ENCODE data around the gene SDF4. TPM values are rescaled to one million over a fixed set of nuclear protein-coding genes. Genes with fewer than 3 reads are reported as not detected.

The SDF4 gene
- total and polyA plus RNA-seq, 2 of the 4 experiments (the other 2 are of a cell fraction): 57.0 to 250 TPM

- H2AK9ac ChIP-seq (replicated peaks; ENCODE audit: low read depth, low read length, poor library complexity): no peak overlapping the region
- H3K23ac ChIP-seq (ENCODE audit: low read depth, low read length): no peak overlapping the region
- ChIA-PET POLR2A (ENCODE audit: unreplicated experiment) (no interaction called here), CTCF (no interaction called here)
- H3K56ac ChIP-seq (ENCODE audit: extremely low read depth, insufficient read depth, low read length): no peak overlapping the region
- H2BK5ac ChIP-seq (ENCODE audit: low read depth, low read length, poor library complexity, severe bottlenecking): no peak overlapping the region
- in situ Hi-C loops (cut with MboI; ENCODE audit: low sequenced_read_pairs) (no loop called here), intact Hi-C loops (cut with micrococcal nuclease) (no loop called here), dilution Hi-C loops (cut with HindIII; ENCODE audit: low sequenced_read_pairs, unreplicated experiment) (no loop called here)
- H3K18ac ChIP-seq (ENCODE audit: low read depth, low read length): no peak overlapping the region
- H3K4me1 ChIP-seq (ENCODE audit: control insufficient read depth, insufficient read depth, low read length): no peaks in the 10 kb centered on the region
- no peaks in the 10 kb centered on the region for H3K9me3 ChIP-seq (ENCODE audit: control insufficient read depth, insufficient read depth, low read length)
- no TSS peak for BruUV-seq (replicated peaks)
- H3K4ac ChIP-seq (ENCODE audit: low read depth, low read length): no peak overlapping the region
- DNase-seq: no peak
- H3K14ac ChIP-seq (replicated peaks; ENCODE audit: low read depth, low read length): no peak overlapping the region
- H2BK15ac ChIP-seq (ENCODE audit: low read depth, low read length): no peak overlapping the region
- H3K27ac ChIP-seq (ENCODE audit: insufficient read depth, low read length): no peak overlapping the region
- H3K79me1 ChIP-seq (ENCODE audit: low read depth in 1 of 2, low read length in 2 of 2): no peaks in the 10 kb centered on the region
- H3K27me3 ChIP-seq (ENCODE audit: control insufficient read depth, insufficient read depth, low read length): peaks cover 49% of the 10 kb centered on the region
- no peak overlapping the region for H2BK20ac ChIP-seq (ENCODE audit: low read depth, low read length)
- 80% methylated on average over 8 of the region's 36 CpGs; no CpG with 5 or more reads in 1 of the 2 experiments for WGBS, 2 experiments (ENCODE audit: extremely low coverage in 2 of 2, insufficient read length in 1 of 2)
- H4K5ac ChIP-seq (ENCODE audit: low read depth, low read length): no peak overlapping the region
- no peak overlapping the region for H4K8ac ChIP-seq (ENCODE audit: low read depth in 2 of 2, low read length in 2 of 2)
- H2BK120ac ChIP-seq (ENCODE audit: low read depth, low read length): no peak overlapping the region
- H4K20me1 ChIP-seq (ENCODE audit: insufficient read depth, low read length): no peaks in the 10 kb centered on the region; the same call in 1 of the 2 replicates
- no peak overlapping the region for H4K91ac ChIP-seq (ENCODE audit: insufficient read depth, low read depth, low read length)
- H3K36me3 ChIP-seq (ENCODE audit: control insufficient read depth, insufficient read depth, low read length): no peaks in the 10 kb centered on the region
- no peak for TF ChIP-seq ELK1 (IDR thresholded peaks at IDR 0.05; ENCODE audit: borderline replicate concordance, low read depth, low read length)
- no peak for TF ChIP-seq SMC3 (IDR thresholded peaks at IDR 0.05; ENCODE audit: low read depth, low read length)
- no peak overlapping the region for H2AFZ ChIP-seq (replicated peaks; ENCODE audit: low read length, poor library complexity)
- H3K4me3 ChIP-seq (ENCODE audit: insufficient read depth, low read depth, low read length): no peak overlapping the region
- no peak overlapping the region for H3K4me2 ChIP-seq (ENCODE audit: low read depth, low read length)
- no peak overlapping the region for H2AK5ac ChIP-seq (ENCODE audit: low read depth, low read length)
- H3K9me1 ChIP-seq (ENCODE audit: insufficient read depth, low read length): no peaks in the 10 kb centered on the region
- ATAC-seq (ENCODE audit: low read depth): no peak
- H3K9ac ChIP-seq (ENCODE audit: low read depth, low read length): no peak overlapping the region
These were observed 63.9 kb downstream of the SDF4 start for GRCh38 chr1:1167841-1168450.

Measured in IMR-90 (cell line).